ENCODE results near the gene ATF2. TPM values are rescaled to one million over a fixed set of nuclear protein-coding genes. Genes with fewer than 3 reads are reported as not detected.

The ATF2 gene
- total RNA-seq, 6 experiments from 2014 or later = 34.1 to 43.9 (median 38.2) TPM

DNA sequence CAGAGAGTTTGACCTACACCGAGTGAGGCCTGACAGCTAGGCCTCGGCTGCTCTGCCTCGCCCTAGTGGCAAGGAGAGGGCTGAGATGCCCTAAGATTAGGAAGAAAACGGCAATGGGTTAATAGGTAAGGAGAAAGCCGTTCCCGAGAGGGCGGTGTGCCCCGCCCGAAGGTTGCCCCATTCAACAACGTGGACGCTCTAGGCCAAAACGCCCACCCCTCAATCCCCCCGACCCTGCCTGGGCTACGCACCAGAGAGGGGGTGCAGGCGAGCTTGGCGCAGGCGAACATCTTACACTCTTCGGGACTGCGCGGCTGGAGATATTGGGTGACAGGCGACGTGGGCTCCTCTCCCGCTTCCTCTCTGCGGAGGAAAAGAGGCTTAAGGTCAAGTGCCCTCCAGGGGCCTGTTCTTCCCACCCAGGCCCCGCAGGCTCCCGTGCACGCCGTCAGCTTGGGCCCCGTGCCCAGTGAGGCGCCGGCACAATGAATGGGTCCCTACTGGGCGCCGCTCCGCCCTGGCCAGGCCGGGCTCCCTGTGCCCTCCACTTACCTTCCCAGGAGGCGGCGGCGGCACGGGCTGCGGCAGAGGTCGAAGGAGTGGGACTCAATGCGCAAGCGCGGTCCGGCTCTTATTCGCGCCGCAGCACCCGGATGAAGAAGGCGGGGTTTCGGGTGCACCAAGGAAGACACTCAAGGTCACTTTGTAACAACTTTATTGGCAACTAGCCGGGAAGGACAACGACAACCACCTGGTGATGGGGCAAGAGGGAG is 13.3 kb upstream of the ATF2 start, which contains the start of gene ATP5MC3:
Gene ATP5MC3 (minus strand): TSS at position 607 of the 773 bp plus-strand sequence. CDS start 317 bp downstream, at position 290.
- Mint-ChIP-seq H3K4me3 (peak within 1 kb of the TSS; percentile 95), H3K9me3 (no peaks in the 10 kb centered on the region), H3K36me3 (ENCODE audit: low read depth) (peaks cover 24% of the 10 kb centered on the region), H3K27ac (peak within 1 kb of the TSS; percentile 93), H3K4me1 (ENCODE audit: low read depth) (peaks cover 32% of the 10 kb centered on the region), H3K27me3 (ENCODE audit: insufficient read depth) (no peaks in the 10 kb centered on the region)
- TF ChIP-seq, protein P1, sequence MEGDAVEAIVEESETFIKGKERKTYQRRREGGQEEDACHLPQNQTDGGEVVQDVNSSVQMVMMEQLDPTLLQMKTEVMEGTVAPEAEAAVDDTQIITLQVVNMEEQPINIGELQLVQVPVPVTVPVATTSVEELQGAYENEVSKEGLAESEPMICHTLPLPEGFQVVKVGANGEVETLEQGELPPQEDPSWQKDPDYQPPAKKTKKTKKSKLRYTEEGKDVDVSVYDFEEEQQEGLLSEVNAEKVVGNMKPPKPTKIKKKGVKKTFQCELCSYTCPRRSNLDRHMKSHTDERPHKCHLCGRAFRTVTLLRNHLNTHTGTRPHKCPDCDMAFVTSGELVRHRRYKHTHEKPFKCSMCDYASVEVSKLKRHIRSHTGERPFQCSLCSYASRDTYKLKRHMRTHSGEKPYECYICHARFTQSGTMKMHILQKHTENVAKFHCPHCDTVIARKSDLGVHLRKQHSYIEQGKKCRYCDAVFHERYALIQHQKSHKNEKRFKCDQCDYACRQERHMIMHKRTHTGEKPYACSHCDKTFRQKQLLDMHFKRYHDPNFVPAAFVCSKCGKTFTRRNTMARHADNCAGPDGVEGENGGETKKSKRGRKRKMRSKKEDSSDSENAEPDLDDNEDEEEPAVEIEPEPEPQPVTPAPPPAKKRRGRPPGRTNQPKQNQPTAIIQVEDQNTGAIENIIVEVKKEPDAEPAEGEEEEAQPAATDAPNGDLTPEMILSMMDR (IDR thresholded peaks at IDR 0.05) = peak; percentile 53
- peak; percentile 91 for DNase-seq

DNA sequence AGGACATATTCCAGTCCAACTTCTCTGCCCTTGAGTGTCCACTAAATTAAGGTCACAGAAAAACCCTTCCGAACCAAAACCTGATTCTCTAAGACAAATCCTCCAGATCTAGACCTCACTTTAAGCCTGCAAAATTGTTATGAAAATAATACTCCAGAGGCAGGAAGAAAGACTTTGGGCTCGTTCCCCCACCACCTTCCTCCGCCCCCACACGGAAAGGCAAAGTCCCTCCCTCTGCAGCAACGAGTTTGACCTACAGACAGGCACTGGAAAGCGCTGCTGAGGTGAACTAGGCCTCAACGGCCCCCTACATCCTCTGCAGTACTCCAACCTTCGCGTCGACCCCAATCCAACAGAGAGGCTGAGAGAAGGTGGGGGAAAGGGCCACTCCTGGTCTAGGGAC is 12.7 kb upstream of the ATF2 start:
- peaks cover 26% of the 10 kb centered on the region for H3K36me3 Mint-ChIP-seq (ENCODE audit: low read depth)
- TF ChIP-seq, protein P1 (IDR thresholded peaks at IDR 0.05) = no peak
- H3K9me3 Mint-ChIP-seq = no peaks in the 10 kb centered on the region
- peaks cover 38% of the 10 kb centered on the region for H3K4me1 Mint-ChIP-seq (ENCODE audit: low read depth)
- H3K27me3 Mint-ChIP-seq (ENCODE audit: insufficient read depth) = no peaks in the 10 kb centered on the region
- peak overlapping the region; percentile 93 for H3K27ac Mint-ChIP-seq
- peak overlapping the region; percentile 95 for H3K4me3 Mint-ChIP-seq
- peak; percentile 27 for DNase-seq

DNA sequence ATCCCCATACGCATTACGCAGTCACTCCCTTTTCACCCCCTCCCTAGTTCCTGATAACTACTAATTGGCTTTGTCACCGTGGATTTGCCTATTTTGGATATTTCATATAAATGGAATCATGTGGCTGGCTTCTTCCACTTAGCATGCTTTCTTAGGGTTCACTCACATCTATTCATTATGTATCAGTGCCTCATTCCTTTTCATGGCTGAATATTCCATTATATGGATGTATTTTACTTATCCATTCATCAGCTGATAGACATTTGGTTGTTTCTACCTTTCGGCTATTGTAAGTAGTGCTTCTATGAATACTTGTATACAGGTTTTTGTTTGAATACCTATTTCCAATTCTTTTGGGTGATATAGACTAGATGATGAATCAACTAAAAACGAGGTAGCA is 8.6 kb upstream of the ATF2 start:
- H3K27ac Mint-ChIP-seq = peak overlapping the region; percentile 18; the same call in 1 of the 2 replicates
- no peaks in the 10 kb centered on the region for H3K9me3 Mint-ChIP-seq
- H3K36me3 Mint-ChIP-seq (ENCODE audit: low read depth) = peaks cover 31% of the 10 kb centered on the region
- no peak overlapping the region; the same call in 1 of the 2 replicates for H3K4me3 Mint-ChIP-seq
- no peak for DNase-seq
- no peaks in the 10 kb centered on the region for H3K27me3 Mint-ChIP-seq (ENCODE audit: insufficient read depth)
- TF ChIP-seq, protein P1 (IDR thresholded peaks at IDR 0.05) = no peak
- peaks cover 36% of the 10 kb centered on the region for H3K4me1 Mint-ChIP-seq (ENCODE audit: low read depth)

DNA sequence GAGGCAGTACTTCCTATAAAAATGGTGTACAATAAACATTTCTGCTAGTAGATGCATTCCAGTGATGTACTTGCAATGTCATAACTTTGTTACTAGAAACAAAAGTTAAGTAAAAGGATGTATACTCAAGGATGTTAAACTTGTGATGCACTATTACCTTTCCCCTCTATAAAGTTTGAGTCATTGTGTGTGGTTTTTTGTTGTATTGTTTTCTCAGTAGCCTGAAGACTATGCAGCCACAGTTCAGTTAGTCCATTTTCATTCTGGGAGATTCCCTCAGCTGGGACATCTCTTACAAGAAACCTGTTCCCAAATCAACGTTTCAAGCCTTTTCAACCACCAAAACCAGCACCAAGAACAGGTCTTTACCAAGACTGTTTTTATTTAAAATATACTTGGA is 7.9 kb upstream of the ATF2 start:
- Mint-ChIP-seq H3K9me3 (no peaks in the 10 kb centered on the region), H3K36me3 (ENCODE audit: low read depth) (peaks cover 28% of the 10 kb centered on the region), H3K4me1 (ENCODE audit: low read depth) (peaks cover 33% of the 10 kb centered on the region), H3K27me3 (ENCODE audit: insufficient read depth) (no peaks in the 10 kb centered on the region), H3K4me3 (no peak overlapping the region), H3K27ac (peak overlapping the region; percentile 40; the same call in 1 of the 2 replicates)
- TF ChIP-seq, protein P1 (IDR thresholded peaks at IDR 0.05) = no peak
- peak; percentile 34 for DNase-seq

DNA sequence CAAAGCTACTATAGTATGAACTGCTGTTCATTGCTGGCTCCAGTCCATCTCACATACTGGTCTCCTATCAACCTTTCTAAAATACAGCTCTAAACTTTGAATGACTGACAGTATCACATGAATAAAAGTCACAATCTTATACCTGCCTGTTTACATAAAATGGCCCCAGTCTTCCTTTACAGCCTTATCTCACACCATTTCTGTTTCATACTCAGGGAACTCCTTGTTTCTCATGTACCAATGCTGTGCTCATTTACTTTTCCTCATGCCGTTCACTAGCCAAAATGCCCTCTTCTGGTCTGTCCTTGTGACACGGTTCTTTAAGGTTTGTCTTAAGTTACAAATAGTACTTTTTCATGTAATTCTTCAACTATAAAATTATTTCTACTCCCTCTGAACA is 7.3 kb upstream of the ATF2 start:
- H3K4me1 Mint-ChIP-seq (ENCODE audit: low read depth) = peaks cover 27% of the 10 kb centered on the region
- no peaks in the 10 kb centered on the region for H3K9me3 Mint-ChIP-seq
- TF ChIP-seq, protein P1 (IDR thresholded peaks at IDR 0.05) = no peak
- H3K36me3 Mint-ChIP-seq (ENCODE audit: low read depth) = peaks cover 22% of the 10 kb centered on the region
- H3K27me3 Mint-ChIP-seq (ENCODE audit: insufficient read depth) = no peaks in the 10 kb centered on the region
- no peak for DNase-seq
- H3K27ac Mint-ChIP-seq = peak overlapping the region; percentile 40
- no peak overlapping the region for H3K4me3 Mint-ChIP-seq

Measured in HFFc6 (cell line).